Measurements from ENCODE around the gene TRUB2.

The TRUB2 gene, protein sequence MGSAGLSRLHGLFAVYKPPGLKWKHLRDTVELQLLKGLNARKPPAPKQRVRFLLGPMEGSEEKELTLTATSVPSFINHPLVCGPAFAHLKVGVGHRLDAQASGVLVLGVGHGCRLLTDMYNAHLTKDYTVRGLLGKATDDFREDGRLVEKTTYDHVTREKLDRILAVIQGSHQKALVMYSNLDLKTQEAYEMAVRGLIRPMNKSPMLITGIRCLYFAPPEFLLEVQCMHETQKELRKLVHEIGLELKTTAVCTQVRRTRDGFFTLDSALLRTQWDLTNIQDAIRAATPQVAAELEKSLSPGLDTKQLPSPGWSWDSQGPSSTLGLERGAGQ

DNA sequence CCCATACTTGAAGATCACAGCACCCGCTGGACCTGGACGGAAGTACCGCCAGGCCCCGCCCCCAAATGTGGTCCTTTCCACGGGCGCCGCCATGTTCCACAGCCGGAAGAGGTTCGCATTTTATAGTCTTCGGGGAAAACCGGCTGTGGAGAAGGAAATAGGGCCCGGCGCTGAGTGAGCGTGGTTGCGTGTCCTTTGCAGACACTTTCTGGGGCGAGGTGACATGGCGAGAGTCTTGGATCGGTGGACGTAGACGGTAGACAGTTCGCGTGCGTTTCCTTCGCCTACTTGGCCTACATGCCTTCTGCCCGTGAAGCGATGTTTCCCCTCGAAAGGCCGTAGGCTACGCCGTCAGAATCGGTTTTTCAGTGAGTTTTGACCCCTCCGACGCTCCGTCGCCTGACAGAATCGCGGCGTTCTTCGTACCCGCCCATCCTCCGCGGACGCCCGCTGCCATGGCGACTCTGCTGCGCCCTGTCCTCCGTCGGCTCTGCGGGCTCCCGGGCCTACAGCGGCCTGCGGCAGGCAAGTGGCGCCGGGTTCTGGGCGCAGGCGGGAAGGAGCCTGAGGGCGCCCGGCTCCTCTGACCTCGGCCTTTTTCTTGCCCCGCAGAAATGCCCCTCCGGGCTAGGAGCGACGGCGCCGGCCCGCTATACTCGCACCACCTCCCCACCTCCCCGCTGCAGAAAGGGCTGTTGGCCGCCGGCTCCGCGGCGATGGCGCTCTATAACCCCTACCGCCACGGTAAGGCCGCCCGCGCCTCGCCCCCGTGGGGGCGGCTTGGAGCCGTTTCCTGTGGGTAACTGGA is at the start of gene TRUB2, which contains the start of gene COQ4:
Gene TRUB2 (minus strand): TSS at position 44 of the 808 bp plus-strand sequence. CDS start 39 bp downstream, at position 5.
Gene COQ4 (plus strand): TSS at position 436 of the 808 bp plus-strand sequence. CDS start 20 bp downstream, at position 456.
- DNase-seq (ENCODE audit: extremely low read depth, low read depth): peak; percentile 77
- peak within 1 kb of the TSS; percentile 97 for H3K4me3 ChIP-seq (replicated peaks; ENCODE audit: low read depth, low read length)
- TF ChIP-seq, protein P1, sequence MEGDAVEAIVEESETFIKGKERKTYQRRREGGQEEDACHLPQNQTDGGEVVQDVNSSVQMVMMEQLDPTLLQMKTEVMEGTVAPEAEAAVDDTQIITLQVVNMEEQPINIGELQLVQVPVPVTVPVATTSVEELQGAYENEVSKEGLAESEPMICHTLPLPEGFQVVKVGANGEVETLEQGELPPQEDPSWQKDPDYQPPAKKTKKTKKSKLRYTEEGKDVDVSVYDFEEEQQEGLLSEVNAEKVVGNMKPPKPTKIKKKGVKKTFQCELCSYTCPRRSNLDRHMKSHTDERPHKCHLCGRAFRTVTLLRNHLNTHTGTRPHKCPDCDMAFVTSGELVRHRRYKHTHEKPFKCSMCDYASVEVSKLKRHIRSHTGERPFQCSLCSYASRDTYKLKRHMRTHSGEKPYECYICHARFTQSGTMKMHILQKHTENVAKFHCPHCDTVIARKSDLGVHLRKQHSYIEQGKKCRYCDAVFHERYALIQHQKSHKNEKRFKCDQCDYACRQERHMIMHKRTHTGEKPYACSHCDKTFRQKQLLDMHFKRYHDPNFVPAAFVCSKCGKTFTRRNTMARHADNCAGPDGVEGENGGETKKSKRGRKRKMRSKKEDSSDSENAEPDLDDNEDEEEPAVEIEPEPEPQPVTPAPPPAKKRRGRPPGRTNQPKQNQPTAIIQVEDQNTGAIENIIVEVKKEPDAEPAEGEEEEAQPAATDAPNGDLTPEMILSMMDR (IDR thresholded peaks at IDR 0.05; ENCODE audit: low read depth, low read length, missing control alignments): no peak

DNA sequence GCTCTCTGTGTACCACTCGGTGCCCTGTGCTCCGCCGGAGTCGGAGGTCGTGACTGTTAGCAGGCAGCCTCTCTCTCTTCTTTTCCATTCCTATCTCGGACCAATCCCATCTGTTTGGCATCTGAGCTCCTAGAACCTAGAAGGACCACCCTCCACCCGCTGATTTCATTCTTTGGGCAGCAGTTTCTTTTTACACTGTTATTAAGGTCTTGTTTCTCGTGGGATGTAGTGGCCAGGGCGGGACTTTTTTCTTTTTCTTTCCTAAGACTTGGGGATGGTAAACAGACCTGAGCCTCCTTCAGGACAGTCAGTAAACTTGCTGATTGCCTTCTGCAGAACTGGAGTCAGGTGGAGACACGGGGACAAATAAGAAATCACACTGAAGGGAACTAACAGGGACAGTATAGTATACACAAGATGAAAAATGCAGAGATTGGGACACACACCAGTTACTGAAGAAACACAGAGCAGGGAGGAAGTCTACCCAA is 49.4 kb upstream of the TRUB2 start:
- no peak for DNase-seq (ENCODE audit: extremely low read depth, low read depth)
- H3K4me3 ChIP-seq (replicated peaks; ENCODE audit: low read depth, low read length): peak overlapping the region; percentile 99
- TF ChIP-seq, protein P1 (IDR thresholded peaks at IDR 0.05; ENCODE audit: low read depth, low read length, missing control alignments): no peak

DNA sequence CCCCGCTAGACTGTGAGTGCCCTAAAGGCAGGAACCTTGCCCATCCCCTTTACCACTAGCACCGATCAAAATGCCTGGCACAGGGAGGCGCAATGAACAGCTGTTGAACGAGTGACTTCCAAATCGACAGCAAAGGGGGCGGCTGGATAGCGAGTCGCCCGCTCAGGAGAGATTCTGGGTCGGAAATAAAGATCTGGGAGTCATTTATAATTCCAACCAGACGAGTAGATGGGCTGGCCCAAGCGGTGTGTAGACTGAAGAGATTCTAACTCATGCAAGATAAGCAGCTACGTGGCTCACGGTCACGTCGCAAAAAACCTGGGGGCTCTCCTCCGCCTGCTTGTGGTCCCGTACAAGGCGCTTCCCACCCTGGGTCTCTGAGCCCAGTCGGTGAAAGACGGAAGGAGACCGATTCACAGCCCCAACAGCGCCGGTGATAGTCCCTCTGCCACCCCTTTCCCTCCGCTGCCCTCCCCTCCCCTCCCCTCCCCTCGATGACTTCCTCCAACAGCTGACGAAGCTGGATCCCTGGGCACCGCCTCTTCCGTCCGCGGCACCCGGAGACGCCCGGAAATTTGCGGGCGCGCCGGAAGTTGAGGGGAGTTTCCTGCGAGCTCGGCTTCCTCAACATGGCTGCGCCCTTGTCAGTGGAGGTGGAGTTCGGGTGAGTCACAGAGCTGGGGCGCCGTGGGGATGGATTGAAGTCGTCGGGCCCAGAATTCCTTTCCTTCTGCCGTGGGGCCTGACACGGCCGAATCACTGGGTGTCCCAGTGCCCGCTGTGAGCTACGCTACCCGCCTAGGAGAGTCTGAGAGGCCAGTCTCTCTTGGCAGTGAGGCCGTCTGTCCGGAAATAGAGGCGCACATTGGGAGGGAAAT is 48.7 kb upstream of the TRUB2 start, which contains the start of gene URM1:
Gene URM1 (plus strand): TSS at position 623 of the 878 bp plus-strand sequence. CDS start 7 bp downstream, at position 630.
- TF ChIP-seq, protein P1 (IDR thresholded peaks at IDR 0.05; ENCODE audit: low read depth, low read length, missing control alignments): no peak
- H3K4me3 ChIP-seq (replicated peaks; ENCODE audit: low read depth, low read length): peak within 1 kb of the TSS; percentile 99
- DNase-seq (ENCODE audit: extremely low read depth, low read depth): peak; percentile 69

DNA sequence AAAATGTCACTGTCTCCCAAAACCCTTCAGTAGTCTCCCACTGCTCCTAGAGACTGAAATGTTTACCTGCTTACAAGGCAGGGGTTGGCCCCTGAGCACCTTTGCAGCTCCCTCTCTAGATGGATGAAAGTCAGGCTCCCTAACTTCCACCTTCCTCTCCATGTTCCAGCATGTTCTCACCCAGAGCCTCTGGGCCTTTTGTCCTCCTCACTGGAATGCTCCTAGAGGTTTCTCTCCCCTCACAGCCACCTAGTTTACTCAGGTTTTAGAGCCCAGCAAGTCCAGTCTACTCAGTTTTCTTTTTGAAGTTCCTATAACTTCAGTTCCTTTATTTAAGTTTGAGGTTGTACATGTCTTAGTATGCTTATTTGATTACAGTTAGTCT is 48.1 kb upstream of the TRUB2 start:
- TF ChIP-seq, protein P1 (IDR thresholded peaks at IDR 0.05; ENCODE audit: low read depth, low read length, missing control alignments): no peak
- peak overlapping the region; percentile 99 for H3K4me3 ChIP-seq (replicated peaks; ENCODE audit: low read depth, low read length)
- DNase-seq (ENCODE audit: extremely low read depth, low read depth): no peak

DNA sequence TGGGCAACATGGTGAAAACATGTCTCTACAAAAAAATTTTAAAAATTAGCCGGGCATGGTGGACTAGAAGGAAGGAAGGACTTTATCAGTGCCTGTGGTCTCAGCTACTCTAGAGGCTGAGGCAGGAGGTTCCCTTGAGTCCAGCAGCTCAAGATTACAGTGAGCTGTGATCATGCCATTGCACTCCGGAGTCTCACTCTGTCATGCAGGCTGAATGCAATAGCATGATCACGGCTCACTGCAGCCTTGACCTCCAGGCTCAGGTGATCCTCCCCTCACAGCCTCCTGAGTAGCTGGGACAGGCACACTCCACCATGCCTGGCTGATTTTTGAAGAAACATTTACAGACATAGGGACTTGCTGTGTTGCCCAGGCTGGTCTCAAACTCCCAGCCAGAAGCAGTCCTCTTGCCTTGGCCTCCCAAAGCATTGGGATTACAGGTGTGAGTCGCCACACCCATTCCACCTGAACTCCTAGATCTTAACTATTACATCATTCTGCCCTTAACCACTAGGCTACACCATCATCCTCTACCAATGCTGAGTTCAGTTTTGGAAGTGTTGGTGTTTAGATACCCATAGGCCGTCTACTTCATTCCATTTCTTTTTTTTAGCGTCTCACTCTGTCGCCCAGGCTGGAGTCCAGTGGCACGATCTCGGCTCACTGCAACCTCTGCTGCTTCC is 46.9 kb upstream of the TRUB2 start:
- TF ChIP-seq, protein P1 (IDR thresholded peaks at IDR 0.05; ENCODE audit: low read depth, low read length, missing control alignments): no peak
- DNase-seq (ENCODE audit: extremely low read depth, low read depth): no peak
- no peak overlapping the region for H3K4me3 ChIP-seq (replicated peaks; ENCODE audit: low read depth, low read length)

All from HFF-Myc (cell line).